ENCODE measurements around the gene QRSL1. TPM values are rescaled to one million over a fixed set of nuclear protein-coding genes. Genes with fewer than 3 reads are reported as not detected.
"Not testable (repeated sequence)": the region's sequence is repeated elsewhere in the genome, so short reads cannot be mapped to it uniquely, and the experiment has no call there.

The QRSL1 gene, protein sequence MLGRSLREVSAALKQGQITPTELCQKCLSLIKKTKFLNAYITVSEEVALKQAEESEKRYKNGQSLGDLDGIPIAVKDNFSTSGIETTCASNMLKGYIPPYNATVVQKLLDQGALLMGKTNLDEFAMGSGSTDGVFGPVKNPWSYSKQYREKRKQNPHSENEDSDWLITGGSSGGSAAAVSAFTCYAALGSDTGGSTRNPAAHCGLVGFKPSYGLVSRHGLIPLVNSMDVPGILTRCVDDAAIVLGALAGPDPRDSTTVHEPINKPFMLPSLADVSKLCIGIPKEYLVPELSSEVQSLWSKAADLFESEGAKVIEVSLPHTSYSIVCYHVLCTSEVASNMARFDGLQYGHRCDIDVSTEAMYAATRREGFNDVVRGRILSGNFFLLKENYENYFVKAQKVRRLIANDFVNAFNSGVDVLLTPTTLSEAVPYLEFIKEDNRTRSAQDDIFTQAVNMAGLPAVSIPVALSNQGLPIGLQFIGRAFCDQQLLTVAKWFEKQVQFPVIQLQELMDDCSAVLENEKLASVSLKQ
- 10 to 100 TPM; 16.0 to 21.1 TPM for total RNA-seq

DNA sequence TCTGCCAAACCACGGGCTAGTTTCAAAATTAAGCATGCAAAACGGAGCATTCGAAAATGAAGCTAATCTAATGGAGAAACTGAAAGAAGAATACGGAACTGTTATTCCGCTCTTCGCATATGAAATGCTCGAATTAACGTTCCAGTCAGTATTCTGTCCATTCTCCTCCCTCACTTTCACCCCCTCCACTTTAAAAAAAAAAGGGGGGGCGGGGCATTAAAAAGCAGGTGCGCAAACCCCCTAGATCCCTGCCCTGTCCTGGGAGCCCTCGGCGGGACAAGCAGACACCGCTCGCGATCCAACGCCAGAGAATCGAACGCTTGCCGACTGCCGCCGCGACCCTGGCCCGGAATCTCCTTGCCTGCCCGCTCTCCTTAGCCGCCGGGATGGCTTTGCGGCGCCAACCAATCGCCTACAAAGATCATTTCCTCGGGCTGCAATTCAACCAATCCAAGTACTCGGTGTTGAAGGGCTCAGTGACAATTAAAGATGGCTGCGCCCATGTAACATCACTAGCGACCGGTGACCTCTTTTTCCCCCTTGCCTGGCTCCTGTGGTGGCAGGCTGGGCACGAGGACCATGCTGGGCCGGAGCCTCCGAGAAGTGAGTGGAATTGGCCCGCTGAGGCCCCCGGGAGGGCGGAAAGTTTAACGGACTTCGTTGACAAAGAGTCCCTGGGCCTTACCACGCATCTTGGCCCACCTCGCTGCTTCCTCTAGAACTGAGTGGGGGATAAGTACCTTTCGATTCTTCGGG, at the start of gene QRSL1, which contains the start of gene RTN4IP1:
Gene QRSL1, plus strand, starts transcription at position 476 of the 756 bp plus-strand sequence. Its CDS starts 104 bp downstream, at position 580.
Gene RTN4IP1, minus strand, starts transcription at position 396 of the 756 bp plus-strand sequence. CDS start 477 bp downstream, outside the sequence.
- H3K9ac ChIP-seq (ENCODE audit: low read depth in 2 of 2, low read length in 2 of 2): peak within 1 kb of the TSS; percentile 75 to 77
- no peaks in the 10 kb centered on the region for H3K9me3 ChIP-seq
- H3K4me1 ChIP-seq: peaks cover 4% of the 10 kb centered on the region
- peak within 1 kb of the TSS; percentile 68 for H3K27ac ChIP-seq
- H3K36me3 ChIP-seq: no peaks in the 10 kb centered on the region
- H3K27me3 ChIP-seq: no peaks in the 10 kb centered on the region
- intact Hi-C loops (cut with DNase I): no loop called here
- TF ChIP-seq, protein P1, sequence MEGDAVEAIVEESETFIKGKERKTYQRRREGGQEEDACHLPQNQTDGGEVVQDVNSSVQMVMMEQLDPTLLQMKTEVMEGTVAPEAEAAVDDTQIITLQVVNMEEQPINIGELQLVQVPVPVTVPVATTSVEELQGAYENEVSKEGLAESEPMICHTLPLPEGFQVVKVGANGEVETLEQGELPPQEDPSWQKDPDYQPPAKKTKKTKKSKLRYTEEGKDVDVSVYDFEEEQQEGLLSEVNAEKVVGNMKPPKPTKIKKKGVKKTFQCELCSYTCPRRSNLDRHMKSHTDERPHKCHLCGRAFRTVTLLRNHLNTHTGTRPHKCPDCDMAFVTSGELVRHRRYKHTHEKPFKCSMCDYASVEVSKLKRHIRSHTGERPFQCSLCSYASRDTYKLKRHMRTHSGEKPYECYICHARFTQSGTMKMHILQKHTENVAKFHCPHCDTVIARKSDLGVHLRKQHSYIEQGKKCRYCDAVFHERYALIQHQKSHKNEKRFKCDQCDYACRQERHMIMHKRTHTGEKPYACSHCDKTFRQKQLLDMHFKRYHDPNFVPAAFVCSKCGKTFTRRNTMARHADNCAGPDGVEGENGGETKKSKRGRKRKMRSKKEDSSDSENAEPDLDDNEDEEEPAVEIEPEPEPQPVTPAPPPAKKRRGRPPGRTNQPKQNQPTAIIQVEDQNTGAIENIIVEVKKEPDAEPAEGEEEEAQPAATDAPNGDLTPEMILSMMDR (IDR thresholded peaks at IDR 0.05): no peak
- peak; percentile 91 for DNase-seq
- H3K4me3 ChIP-seq: peak within 1 kb of the TSS; percentile 92

DNA sequence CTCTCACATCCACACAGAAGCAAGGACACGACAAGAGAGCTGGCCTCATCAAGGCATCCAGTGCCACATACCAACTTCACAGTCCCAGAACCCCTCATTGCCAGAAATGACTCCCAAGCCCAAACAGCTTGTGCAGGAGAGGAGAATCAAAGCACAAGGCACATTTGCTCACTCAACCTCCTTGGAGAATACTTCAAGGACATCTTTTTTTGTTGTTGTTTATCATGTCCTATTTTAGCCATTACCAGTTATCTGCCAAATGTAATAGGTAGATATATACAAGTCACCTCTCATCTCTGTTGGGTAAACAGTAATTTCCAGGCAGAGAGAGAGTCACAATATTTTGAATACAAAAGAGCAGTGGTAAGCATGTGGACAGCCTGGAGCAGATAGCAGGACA, 47.9 kb upstream of the QRSL1 start:
- intact Hi-C loops (cut with DNase I): no loop called here
- TF ChIP-seq, protein P1 (IDR thresholded peaks at IDR 0.05): no peak
- no peak for DNase-seq
- no peaks in the 10 kb centered on the region for H3K9me3 ChIP-seq
- no peaks in the 10 kb centered on the region for H3K36me3 ChIP-seq
- no peak overlapping the region for H3K9ac ChIP-seq (ENCODE audit: low read depth in 2 of 2, low read length in 2 of 2)
- H3K4me3 ChIP-seq: no peak overlapping the region
- no peaks in the 10 kb centered on the region for H3K4me1 ChIP-seq
- H3K27me3 ChIP-seq: no peaks in the 10 kb centered on the region
- no peak overlapping the region for H3K27ac ChIP-seq

DNA sequence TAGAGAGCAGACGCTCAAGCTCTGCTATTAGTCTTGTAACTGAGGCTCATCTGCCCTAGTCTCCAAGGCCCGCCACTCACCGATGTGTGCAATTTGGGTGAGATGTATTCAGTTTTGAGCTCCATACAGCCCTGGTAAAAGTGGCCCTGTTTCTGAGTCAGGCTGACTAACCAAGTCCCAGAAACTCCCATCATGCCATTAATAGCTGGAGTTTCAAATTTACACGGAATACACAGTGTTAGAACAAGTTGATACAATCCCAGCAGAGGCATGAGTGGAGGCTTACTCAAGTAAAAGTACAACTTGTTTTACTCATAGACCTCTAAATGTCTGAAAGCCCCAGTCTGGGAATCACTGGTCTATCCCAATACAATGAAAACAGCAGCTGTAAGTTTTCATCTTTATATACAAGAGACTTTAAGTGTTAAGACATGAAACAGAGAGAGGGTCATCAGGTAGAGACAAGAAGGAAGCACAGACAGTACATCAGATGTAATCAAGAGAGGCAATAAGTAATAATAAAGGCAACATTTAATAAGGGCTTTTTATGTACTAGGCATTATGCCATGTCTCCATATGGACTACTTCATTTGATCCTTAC, 42.5 kb upstream of the QRSL1 start:
- TF ChIP-seq, protein P1 (IDR thresholded peaks at IDR 0.05): no peak
- Histone ChIP-seq H3K9ac (ENCODE audit: low read depth in 2 of 2, low read length in 2 of 2) (no peak overlapping the region), H3K4me3 (no peak overlapping the region), H3K36me3 (no peaks in the 10 kb centered on the region), H3K4me1 (no peaks in the 10 kb centered on the region), H3K27me3 (no peaks in the 10 kb centered on the region), H3K9me3 (no peaks in the 10 kb centered on the region), H3K27ac (no peak overlapping the region)
- intact Hi-C loops (cut with DNase I): no loop called here
- DNase-seq: no peak

DNA sequence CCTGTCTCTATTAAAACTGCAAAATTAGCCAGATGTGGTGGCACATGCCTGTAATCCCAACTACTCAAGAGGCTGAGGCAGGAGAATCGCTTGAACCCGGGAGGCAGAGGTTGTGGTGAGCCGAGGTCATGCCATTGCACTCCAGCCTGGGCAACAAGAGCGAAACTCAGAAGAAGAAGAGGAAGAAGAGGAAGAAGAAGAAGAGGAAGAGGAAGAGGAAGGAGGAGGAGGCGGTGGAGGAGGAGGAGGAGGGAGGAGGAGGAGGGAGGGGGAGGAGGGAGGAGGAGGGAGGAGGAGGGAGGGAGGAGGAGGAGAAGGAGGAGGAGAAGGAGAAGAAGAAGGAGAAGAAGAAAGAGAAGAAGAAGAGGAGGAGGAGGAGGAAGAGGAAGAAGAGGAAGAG, 40.4 kb upstream of the QRSL1 start:
- DNase-seq; H3K4me1 ChIP-seq; H3K27ac ChIP-seq; H3K4me3 ChIP-seq; H3K9ac ChIP-seq (ENCODE audit: low read depth in 2 of 2, low read length in 2 of 2); H3K36me3 ChIP-seq; intact Hi-C loops (cut with DNase I); H3K9me3 ChIP-seq; H3K27me3 ChIP-seq: not testable (repeated sequence)

DNA sequence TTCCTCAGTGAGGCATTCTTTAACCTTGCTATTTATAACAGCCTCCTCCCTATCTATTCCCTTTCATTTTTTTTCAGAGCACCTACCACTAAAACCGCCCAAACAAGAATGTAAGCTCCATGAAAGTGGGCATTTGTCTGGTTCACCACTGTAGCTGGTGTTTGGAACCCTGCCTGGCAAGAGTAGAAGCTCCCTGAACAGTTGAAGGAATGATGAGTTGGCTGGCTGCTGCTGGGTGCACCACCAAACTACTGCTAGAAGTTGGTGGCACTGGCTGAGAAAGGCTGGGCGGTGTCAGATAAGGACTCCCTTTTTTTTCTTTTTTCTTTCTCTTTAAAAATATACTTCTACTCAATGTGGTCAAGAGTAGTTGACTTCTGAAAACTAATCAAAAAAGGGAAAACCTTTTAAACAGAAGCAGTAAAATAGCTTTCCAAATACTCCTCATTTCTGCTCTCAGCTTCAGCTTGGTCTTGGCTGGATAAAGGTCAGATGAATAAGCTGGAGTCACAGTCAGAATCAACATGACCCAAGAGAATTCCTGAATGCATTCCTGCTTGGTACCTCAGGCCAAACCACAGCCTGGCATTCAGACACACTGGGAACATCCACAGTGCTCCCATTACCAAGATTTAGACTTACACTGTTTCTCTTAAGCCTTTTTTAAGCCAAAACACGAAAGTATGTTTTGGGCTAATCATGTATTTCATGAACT, 38.1 kb upstream of the QRSL1 start:
- Histone ChIP-seq H3K4me1 (no peaks in the 10 kb centered on the region), H3K9ac (ENCODE audit: low read depth in 2 of 2, low read length in 2 of 2) (no peak overlapping the region), H3K4me3 (no peak overlapping the region), H3K36me3 (no peaks in the 10 kb centered on the region), H3K27ac (no peak overlapping the region), H3K27me3 (no peaks in the 10 kb centered on the region), H3K9me3 (no peaks in the 10 kb centered on the region)
- intact Hi-C loops (cut with DNase I): no loop called here
- TF ChIP-seq, protein P1 (IDR thresholded peaks at IDR 0.05): no peak
- DNase-seq: no peak
